ENCODE measurements around the gene COG5. TPM values are rescaled to one million over a fixed set of nuclear protein-coding genes. Genes with fewer than 3 reads are reported as not detected.

Gene COG5
- total RNA-seq, 4 donors from 2014 or later, result 20.8 to 49.7 (median 25.7) TPM

DNA sequence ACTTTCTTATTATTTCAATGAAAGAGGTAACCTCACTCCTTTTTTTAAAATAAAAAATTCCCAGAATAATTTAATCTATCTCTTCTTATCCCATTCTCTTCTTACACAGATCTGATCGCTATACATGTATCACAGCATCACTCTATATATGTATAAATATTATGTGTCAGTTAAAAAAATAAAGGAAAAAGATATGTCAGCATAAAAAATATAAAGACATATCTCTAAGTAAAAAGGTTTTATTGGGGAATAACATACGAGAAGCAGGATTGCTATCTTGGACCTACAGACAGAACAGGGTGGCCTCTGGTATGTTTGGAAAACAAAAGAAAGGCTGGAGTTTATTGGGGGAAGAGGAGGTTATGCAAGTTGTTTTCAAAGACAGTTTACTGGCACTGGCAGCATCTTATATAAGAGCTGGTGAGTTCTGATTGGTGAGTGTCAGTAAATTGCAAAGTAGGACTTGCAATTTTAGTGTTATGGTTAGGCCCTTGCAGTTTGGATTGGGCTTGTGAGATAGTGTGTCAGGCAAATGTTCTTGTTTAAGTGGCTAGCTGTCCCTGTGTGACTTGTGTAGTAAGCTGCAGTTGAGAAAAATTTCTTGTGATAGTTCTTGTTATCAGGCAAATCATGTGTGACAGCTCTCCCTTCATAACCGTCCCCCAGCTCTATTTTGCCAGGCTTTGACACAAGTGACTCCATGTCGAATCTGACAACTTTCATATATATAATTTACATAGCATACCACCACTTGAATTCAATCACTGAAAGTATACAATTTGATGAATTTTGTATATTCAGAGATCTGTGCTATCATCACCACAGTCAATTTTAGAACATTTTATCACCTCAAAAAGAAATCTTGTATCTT is 276.7 kb downstream of the COG5 start:
- Histone ChIP-seq H3K27me3 (no peaks in the 10 kb centered on the region), H3K27ac (peak overlapping the region; percentile 24 to 48 (median 36)), H3K9me3 (no peaks in the 10 kb centered on the region), H3K4me3 (no peak overlapping the region), H3K36me3 (peaks cover 0 to 10% of the 10 kb centered on the region in 2 donors), H3K4me1 (peaks cover 21 to 22% of the 10 kb centered on the region in 2 donors)
- in situ Hi-C loops (cut with MboI; ENCODE audit: low sequenced_read_pairs in 4 of 4), result no loop called here
- no peak for DNase-seq
- TF ChIP-seq, protein P1, sequence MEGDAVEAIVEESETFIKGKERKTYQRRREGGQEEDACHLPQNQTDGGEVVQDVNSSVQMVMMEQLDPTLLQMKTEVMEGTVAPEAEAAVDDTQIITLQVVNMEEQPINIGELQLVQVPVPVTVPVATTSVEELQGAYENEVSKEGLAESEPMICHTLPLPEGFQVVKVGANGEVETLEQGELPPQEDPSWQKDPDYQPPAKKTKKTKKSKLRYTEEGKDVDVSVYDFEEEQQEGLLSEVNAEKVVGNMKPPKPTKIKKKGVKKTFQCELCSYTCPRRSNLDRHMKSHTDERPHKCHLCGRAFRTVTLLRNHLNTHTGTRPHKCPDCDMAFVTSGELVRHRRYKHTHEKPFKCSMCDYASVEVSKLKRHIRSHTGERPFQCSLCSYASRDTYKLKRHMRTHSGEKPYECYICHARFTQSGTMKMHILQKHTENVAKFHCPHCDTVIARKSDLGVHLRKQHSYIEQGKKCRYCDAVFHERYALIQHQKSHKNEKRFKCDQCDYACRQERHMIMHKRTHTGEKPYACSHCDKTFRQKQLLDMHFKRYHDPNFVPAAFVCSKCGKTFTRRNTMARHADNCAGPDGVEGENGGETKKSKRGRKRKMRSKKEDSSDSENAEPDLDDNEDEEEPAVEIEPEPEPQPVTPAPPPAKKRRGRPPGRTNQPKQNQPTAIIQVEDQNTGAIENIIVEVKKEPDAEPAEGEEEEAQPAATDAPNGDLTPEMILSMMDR (IDR thresholded peaks at IDR 0.05 in 4 of 5, conservative IDR thresholded peaks at IDR 0.05 in 1 of 5), result no peak
- TF ChIP-seq POLR2A (IDR thresholded peaks at IDR 0.05), result no peak
- ATAC-seq, result peak; percentile 32 to 78
- intact Hi-C loops (cut with DNase I; ENCODE audit: low total_unique reads), result no loop called here

DNA sequence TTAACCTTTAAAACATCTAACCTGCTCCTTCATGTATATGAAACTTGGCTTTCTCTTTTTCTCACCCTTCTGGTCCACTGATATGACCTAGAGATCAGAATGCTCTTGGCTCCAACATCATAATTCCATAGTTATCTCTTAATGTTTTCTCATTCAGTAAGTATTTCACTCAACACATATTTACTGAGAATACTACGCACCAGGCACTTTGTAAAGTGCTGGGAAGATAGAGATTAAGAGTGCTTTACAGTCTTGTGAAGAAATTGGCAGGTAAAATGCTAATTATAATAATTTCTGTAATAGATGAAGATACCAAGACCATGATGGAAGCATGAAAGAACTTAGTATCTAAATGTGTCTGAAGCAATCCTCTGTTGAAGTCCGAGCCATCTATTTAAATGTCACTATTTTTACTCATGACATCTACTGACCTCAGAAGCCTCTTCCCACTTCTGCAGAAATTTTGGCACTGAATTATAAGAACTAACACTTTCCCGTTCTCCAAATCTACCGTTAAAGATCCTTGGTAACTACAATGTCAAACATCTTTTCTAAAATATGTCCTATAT is 278.7 kb downstream of the COG5 start:
- DNase-seq (no peak), ATAC-seq (no peak)
- in situ Hi-C loops (cut with MboI; ENCODE audit: low sequenced_read_pairs in 4 of 4) (no loop called here), intact Hi-C loops (cut with DNase I; ENCODE audit: low total_unique reads) (no loop called here)
- H3K9me3 ChIP-seq, result no peaks in the 10 kb centered on the region
- no peaks in the 10 kb centered on the region for H3K36me3 ChIP-seq
- no peak overlapping the region for H3K4me3 ChIP-seq
- no peaks in the 10 kb centered on the region for H3K27me3 ChIP-seq
- H3K4me1 ChIP-seq, result peaks cover 30 to 31% of the 10 kb centered on the region in 2 donors
- peak overlapping the region in 3 of 4 donors; percentile 28 to 45 (median 43) for H3K27ac ChIP-seq
- TF ChIP-seq POLR2A (IDR thresholded peaks at IDR 0.05), result no peak
- TF ChIP-seq, protein P1 (IDR thresholded peaks at IDR 0.05 in 4 of 5, conservative IDR thresholded peaks at IDR 0.05 in 1 of 5), result no peak

DNA sequence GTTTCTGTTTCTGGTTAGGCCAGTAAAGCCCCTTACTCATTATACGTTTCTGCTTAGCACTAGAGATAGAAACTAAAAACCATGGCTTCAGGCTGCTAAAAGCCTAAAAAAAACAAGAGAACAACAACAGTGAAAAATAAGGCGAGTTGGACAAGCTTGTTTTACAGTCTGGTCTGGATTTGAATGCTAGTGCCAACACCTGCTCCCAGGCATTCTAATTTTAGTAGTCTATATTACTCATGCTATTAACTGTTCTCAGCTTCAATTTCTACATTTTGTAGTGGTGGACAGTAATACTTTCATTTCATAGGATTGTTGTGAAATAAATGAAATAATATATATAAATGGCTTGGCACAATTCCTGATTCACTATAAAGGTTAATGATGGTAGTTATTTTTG is 286.4 kb downstream of the COG5 start:
- ATAC-seq, result peak; percentile 99 to 100
- intact Hi-C loops (cut with DNase I; ENCODE audit: low total_unique reads), result loop anchor here (1.0 to 5.0 kb wide), 2 partner anchors 70 to 287 kb away; no protein-coding TSS in a partner anchor
- TF ChIP-seq, protein P1 (IDR thresholded peaks at IDR 0.05 in 4 of 5, conservative IDR thresholded peaks at IDR 0.05 in 1 of 5), result no peak
- TF ChIP-seq POLR2A (IDR thresholded peaks at IDR 0.05), result peak in 1 of 2 donors; percentile 8

DNA sequence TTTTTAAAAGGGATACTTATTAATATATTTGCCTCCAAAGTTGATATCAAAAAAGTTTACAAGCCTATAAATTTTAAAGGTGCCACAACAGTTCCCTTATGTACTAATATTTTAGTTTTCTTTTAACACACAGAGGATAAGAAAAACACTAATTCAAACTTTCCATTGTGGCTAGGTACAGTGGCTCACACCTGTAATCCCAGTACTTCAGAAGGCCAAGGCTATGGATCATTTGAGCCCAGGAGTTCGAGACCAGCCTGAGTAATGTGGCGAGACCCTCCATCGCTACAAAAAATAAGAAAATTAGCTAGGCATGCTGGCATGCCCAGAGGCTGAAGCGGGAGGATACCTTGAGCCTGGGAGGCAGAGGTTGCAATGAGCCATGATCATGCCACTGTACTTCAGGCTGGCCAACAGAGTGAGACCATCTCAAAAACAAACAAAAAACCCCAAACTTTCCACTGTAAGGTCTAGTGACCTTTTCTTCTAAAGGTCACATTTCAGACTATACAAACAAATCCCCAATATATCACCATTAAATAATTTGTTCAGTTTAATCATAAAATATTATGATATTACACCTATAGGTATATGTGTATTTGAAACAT is 287.4 kb downstream of the COG5 start:
- peak overlapping the region in 3 of 4 donors; percentile 76 to 83 (median 77) for H3K27ac ChIP-seq
- no peak overlapping the region for H3K4me3 ChIP-seq
- H3K4me1 ChIP-seq, result peaks cover 13 to 18% of the 10 kb centered on the region in 2 donors
- no peaks in the 10 kb centered on the region for H3K27me3 ChIP-seq
- DNase-seq (no peak), ATAC-seq (no peak)
- H3K36me3 ChIP-seq, result no peaks in the 10 kb centered on the region
- TF ChIP-seq POLR2A (IDR thresholded peaks at IDR 0.05), result no peak
- TF ChIP-seq, protein P1 (IDR thresholded peaks at IDR 0.05 in 4 of 5, conservative IDR thresholded peaks at IDR 0.05 in 1 of 5), result no peak
- intact Hi-C loops (cut with DNase I; ENCODE audit: low total_unique reads), result loop anchor here (5.0 kb wide), 1 partner anchor 69 kb away; no protein-coding TSS in a partner anchor
- no peaks in the 10 kb centered on the region for H3K9me3 ChIP-seq
- in situ Hi-C loops (cut with MboI; ENCODE audit: low sequenced_read_pairs in 4 of 4), result no loop called here

More for the DNA sequence above, 286.4 kb downstream of the COG5 start:
- no peaks in the 10 kb centered on the region for H3K36me3 ChIP-seq
- H3K9me3 ChIP-seq, result no peaks in the 10 kb centered on the region
- H3K4me1 ChIP-seq, result peaks cover 14 to 25% of the 10 kb centered on the region in 2 donors
- peak; percentile 35 to 39 for DNase-seq
- H3K27me3 ChIP-seq, result no peaks in the 10 kb centered on the region
- H3K27ac ChIP-seq, result peak overlapping the region; percentile 59 to 83 (median 76)
- peak overlapping the region; percentile 15 to 32 (median 27) for H3K4me3 ChIP-seq
- in situ Hi-C loops (cut with MboI; ENCODE audit: low sequenced_read_pairs in 4 of 4), result no loop called here
